K562 (cell line): ENCODE measurements around the gene RAP1GAP2. TPM values are rescaled to one million over a fixed set of nuclear protein-coding genes. Genes with fewer than 3 reads are reported as not detected.

Experiments used
- ATAC-seq: fragments of 200-7000 bp; cut with Tn5 transposase; 3 replicates; pipeline ENCODE4 v1.9.1; 2020; ENCODE audit warnings: moderate library complexity
- BruUV-seq: library from RNA; stranded (reverse); fragments of 400-500 nt; replicated peaks from 2 replicates; lab custom pipeline; 2021; lab: Mats Ljungman, UMichigan
- CTCF ChIA-PET: fragments of 300-600 bp; formaldehyde crosslinking; extraction: SDS; loops from one replicate; lab custom pipeline; 2021; ENCODE audit warnings: low intra/inter-chr PET ratio; lab: Yijun Ruan, JAX
- POLR2A ChIA-PET: fragments of 300-600, 350-650 bp; sonication (Branson Sonifier 250); formaldehyde crosslinking; extraction: SDS; loops from one replicate; lab custom pipeline; 2021; ENCODE audit warnings: antibody characterized with exemption, inconsistent platforms; lab: Yijun Ruan, JAX
- DNase-seq, 4 experiments: peaks; one replicate each; pipeline versions ENCODE4 v3.0.0 to v3.0.0-alpha.2; 2011 to 2018; ENCODE audit warnings: low spot score in 3 of 4, mixed read lengths in 3 of 4; ENCODE audit errors: extremely low read depth in 1 of 4
- FAIRE-seq: peaks from 2 replicates; lab custom pipeline; 2011; peaks lifted over from hg19 to GRCh38; lab: Jason Lieb, UNC
- H2AFZ ChIP-seq: 2 replicates; pipeline ENCODE4 v1.6.0; 2011; ENCODE audit warnings: low read depth, low read length, control low read depth, inconsistent platforms
- H3K27ac ChIP-seq: fragments of 200-600 bp; 3 replicates; pipeline ENCODE4 v1.8.0; 2011; ENCODE audit warnings: low read depth, mild to moderate bottlenecking, control low read depth, inconsistent platforms, low read length, moderate library complexity, mixed read lengths; ENCODE audit errors: extremely low read depth
- H3K27me3 ChIP-seq, 2 experiments: fragments of 300-600 bp in 1 of 2; 2 replicates in 1 of 2; 3 replicates in 1 of 2; pipeline versions ENCODE4 v1.6.0 to v1.8.0; 2011; ENCODE audit warnings: inconsistent platforms in 2 of 2, low read length in 2 of 2, mild to moderate bottlenecking in 1 of 2, mixed read lengths in 1 of 2, moderate library complexity in 1 of 2; ENCODE audit not compliant: control insufficient read depth in 2 of 2, insufficient read depth in 2 of 2
- H3K36me3 ChIP-seq: fragments of 300-600 bp; 3 replicates; pipeline ENCODE4 v1.8.0; 2011; ENCODE audit warnings: mild to moderate bottlenecking, low read length, inconsistent platforms; ENCODE audit not compliant: control insufficient read depth, insufficient read depth
- H3K4me1 ChIP-seq, 2 experiments: fragments of 200-600 bp in 1 of 2; replicated peaks in 1 of 2; 2 replicates in 1 of 2; 3 replicates in 1 of 2; pipeline versions ENCODE4 v1.5.1 to v1.8.0; 2011; ENCODE audit warnings: inconsistent platforms in 2 of 2, low read length in 2 of 2, mild to moderate bottlenecking in 1 of 2, mixed read lengths in 1 of 2, moderate library complexity in 1 of 2; ENCODE audit not compliant: control insufficient read depth in 2 of 2, insufficient read depth in 2 of 2
- H3K4me2 ChIP-seq: 2 replicates; pipeline ENCODE4 v1.6.1; 2011; ENCODE audit warnings: low read length, control low read depth, inconsistent platforms, mixed read lengths; ENCODE audit not compliant: insufficient read depth
- H3K4me3 ChIP-seq: fragments of 200-600 bp; sonication (generic), shearing (Covaris generic); 2 replicates; pipeline ENCODE4 v1.5.1; 2016; ENCODE audit warnings: control low read depth, inconsistent platforms
- H3K79me2 ChIP-seq: fragments of 200-600 bp; 3 replicates; pipeline ENCODE4 v1.8.0; 2011; ENCODE audit warnings: low read length, inconsistent platforms; ENCODE audit not compliant: control insufficient read depth, insufficient read depth
- H3K9ac ChIP-seq, 2 experiments: 2 replicates each; pipeline versions ENCODE4 v1.6.0 to v1.6.1; 2011; ENCODE audit warnings: low read depth in 2 of 2, low read length in 2 of 2, control low read depth in 1 of 2, inconsistent platforms in 1 of 2, mild to moderate bottlenecking in 1 of 2, mixed read lengths in 1 of 2; ENCODE audit not compliant: insufficient read depth in 1 of 2
- H3K9me1 ChIP-seq: one replicate; pipeline ENCODE4 v1.6.0; 2011; ENCODE audit warnings: inconsistent platforms, mild to moderate bottlenecking, low read length, moderate library complexity; ENCODE audit not compliant: control insufficient read depth, insufficient read depth
- H3K9me3 ChIP-seq: replicated peaks from 2 replicates; pipeline ENCODE4 v1.5.1; 2011; ENCODE audit warnings: low read depth, low read length, inconsistent platforms; ENCODE audit not compliant: control insufficient read depth, insufficient read depth
- H4K20me1 ChIP-seq: replicated peaks from 2 replicates; pipeline ENCODE4 v1.6.1; 2011; ENCODE audit warnings: low read length, inconsistent platforms, mixed read lengths; ENCODE audit not compliant: control insufficient read depth, insufficient read depth
- ADNP ChIP-seq: fragments of 200-800 bp; sonication (Bioruptor generic); IDR thresholded peaks from 2 replicates; pipeline ENCODE4 v1.6.1; 2016; ENCODE audit warnings: missing genetic modification characterization, missing compliant biosample characterization
- ARID2 ChIP-seq: fragments of 450-650 bp; IDR thresholded peaks from 2 replicates; pipeline ENCODE4 v1.6.1; 2017; ENCODE audit warnings: antibody characterized with exemption, mild to moderate bottlenecking
- COPS2 ChIP-seq: fragments of 450-650 bp; conservative IDR thresholded peaks from 2 replicates; pipeline ENCODE4 v1.6.1; 2016; ENCODE audit warnings: mild to moderate bottlenecking, moderate library complexity
- E2F5 ChIP-seq: sonication (generic); formaldehyde crosslinking; IDR thresholded peaks from 2 replicates; pipeline ENCODE4 v1.8.0; 2022; ENCODE audit warnings: mild to moderate bottlenecking, missing genetic modification reagents
- FOXJ2 ChIP-seq: fragments of 200-800 bp; sonication (Bioruptor generic); IDR thresholded peaks from 2 replicates; pipeline ENCODE4 v1.6.1; 2016; ENCODE audit warnings: missing genetic modification characterization, missing compliant biosample characterization
- HNRNPH1 ChIP-seq: fragments of 200-400 bp; formaldehyde crosslinking; optimal IDR thresholded peaks from 2 replicates; pipeline ENCODE3; 2017; ENCODE audit warnings: low read depth, mild to moderate bottlenecking, low read length, moderate library complexity
- NFE2L1 ChIP-seq: fragments of 450-650 bp; IDR thresholded peaks from 2 replicates; pipeline ENCODE4 v1.6.1; 2016; ENCODE audit warnings: missing genetic modification characterization, low read depth, mild to moderate bottlenecking, missing compliant biosample characterization, moderate library complexity, borderline replicate concordance
- NR4A1 ChIP-seq, 2 experiments: fragments of 250-450 bp in 1 of 2; fragments of 450-650 bp in 1 of 2; sonication (Bioruptor Pico) in 1 of 2; IDR thresholded peaks; 2 replicates each; pipeline versions ENCODE4 v1.4.0 to v1.6.1; 2016 to 2020; ENCODE audit warnings: mild to moderate bottlenecking in 2 of 2, missing compliant biosample characterization in 1 of 2, missing genetic modification characterization in 1 of 2, moderate library complexity in 1 of 2
- SMC3 ChIP-seq: conservative IDR thresholded peaks from 2 replicates; pipeline ENCODE4 v1.6.1; 2011; ENCODE audit warnings: low read depth, low read length, improper control_type of control experiment; ENCODE audit not compliant: insufficient read depth
- THRAP3 ChIP-seq: fragments of 450-650 bp; IDR thresholded peaks from 2 replicates; pipeline ENCODE4 v1.6.1; 2016; ENCODE audit warnings: mild to moderate bottlenecking, inconsistent platforms, borderline replicate concordance
- WGBS: fragments of 100-300 bp; shearing (Covaris generic); methylation state at CpG from one replicate; pipeline ENCODE4 v1.1.6; 2016; ENCODE audit warnings: low coverage, mixed read lengths; ENCODE audit not compliant: insufficient coverage; ENCODE audit errors: missing lambda C conversion rate; 5-methylcytosine and 5-hydroxymethylcytosine counted together
- in situ Hi-C: fragments of 300-500 bp; cut with MboI; formaldehyde crosslinking; loops from 4 replicates; pipeline ENCODE4 v1.15.0; 2018; ENCODE audit warnings: inconsistent platforms, mixed read lengths
- intact Hi-C: fragments of 100-400 bp; cut with micrococcal nuclease; formaldehyde crosslinking; loops from 2 replicates; pipeline ENCODE4 v1.14.2; 2022
- polyA plus RNA-seq, 8 experiments: library from polyadenylated mRNA; depleted of rRNA in 4 of 8; stranded (reverse) in 5 of 8; unstranded in 3 of 8; fragments of >200 nt; fragmentation: Nextera tagmentation in 2 of 8; fragmentation: Illumina TruSeq in 1 of 8; extraction: Ambion mirVana in 2 of 8; extraction: Trizol in 1 of 8; gene quantifications; 2 replicates each; pipeline versions ENCODE4 v1.2.1 to v1.2.3, GENCODE V29; 2011 to 2014; ENCODE audit warnings: inconsistent platforms in 1 of 8, missing spikeins in 1 of 8
- total RNA-seq, 7 experiments: library from RNA; depleted of rRNA in 6 of 7; stranded (reverse); fragments of >200 nt in 6 of 7; fragmentation: Illumina TruSeq in 2 of 7; extraction: Trizol in 2 of 7; gene quantifications; 2 replicates each; pipeline versions ENCODE4 v1.2.1 to v1.2.3, GENCODE V29; 2011 to 2021; ENCODE audit warnings: low replicate concordance in 1 of 7
- TF ChIP-seq, protein P1 (sequence below): fragments of 450-650 bp; IDR thresholded peaks from 2 replicates; pipeline ENCODE4 v1.6.1; 2018; ENCODE audit warnings: mild to moderate bottlenecking, low read depth; ENCODE audit not compliant: partially characterized antibody
- TF ChIP-seq, protein P2 (sequence below): fragments of 450-650 bp; conservative IDR thresholded peaks from 2 replicates; pipeline ENCODE4 v1.6.1; 2016; ENCODE audit warnings: missing genetic modification characterization, low read depth, mild to moderate bottlenecking, control low read depth, missing compliant biosample characterization

Gene RAP1GAP2
- total and polyA plus RNA-seq, 9 of the 15 experiments (the other 6 are each of a cell fraction or from before 2014, with no cell fraction given) = 0.01 to 1.3 (median 0.42) TPM; not detected in 1

GRCh38 chr17:2902546-2902945 lies 106.3 kb downstream of the RAP1GAP2 start:
- no peak for FAIRE-seq
- no peaks in the 10 kb centered on the region for H3K9me3 ChIP-seq
- H3K79me2 ChIP-seq = no peaks in the 10 kb centered on the region
- ChIA-PET CTCF (no interaction called here), POLR2A (no interaction called here)
- no TSS peak for BruUV-seq
- H3K36me3 ChIP-seq = no peaks in the 10 kb centered on the region
- no peaks in the 10 kb centered on the region for H3K9me1 ChIP-seq
- peaks cover 0 to 14% of the 10 kb centered on the region in 2 experiments; a peak in 2 of 5 replicates for H3K27me3 ChIP-seq
- H4K20me1 ChIP-seq = no peaks in the 10 kb centered on the region; the same call in 1 of the 2 replicates
- no peak overlapping the region for H3K4me3 ChIP-seq
- 0% methylated on average over 7 of the region's 9 CpGs for WGBS
- H3K9ac ChIP-seq = no peak overlapping the region
- in situ Hi-C loops (no loop called here), intact Hi-C loops (no loop called here)
- H3K27ac ChIP-seq = no peak overlapping the region
- TF ChIP-seq E2F5 (CRISPR knock-in tag) (no peak), ADNP (tag) (no peak), ARID2 (no peak), THRAP3 (no peak), SMC3 (no peak), COPS2 (no peak), NFE2L1 (tag) (no peak), HNRNPH1 (no peak), NR4A1 (CRISPR knock-in tag; IDR thresholded peaks at IDR 0.05) (no peak), NR4A1 (tag; IDR thresholded peaks at IDR 0.05) (no peak), FOXJ2 (tag) (no peak)
- TF ChIP-seq, protein P1, sequence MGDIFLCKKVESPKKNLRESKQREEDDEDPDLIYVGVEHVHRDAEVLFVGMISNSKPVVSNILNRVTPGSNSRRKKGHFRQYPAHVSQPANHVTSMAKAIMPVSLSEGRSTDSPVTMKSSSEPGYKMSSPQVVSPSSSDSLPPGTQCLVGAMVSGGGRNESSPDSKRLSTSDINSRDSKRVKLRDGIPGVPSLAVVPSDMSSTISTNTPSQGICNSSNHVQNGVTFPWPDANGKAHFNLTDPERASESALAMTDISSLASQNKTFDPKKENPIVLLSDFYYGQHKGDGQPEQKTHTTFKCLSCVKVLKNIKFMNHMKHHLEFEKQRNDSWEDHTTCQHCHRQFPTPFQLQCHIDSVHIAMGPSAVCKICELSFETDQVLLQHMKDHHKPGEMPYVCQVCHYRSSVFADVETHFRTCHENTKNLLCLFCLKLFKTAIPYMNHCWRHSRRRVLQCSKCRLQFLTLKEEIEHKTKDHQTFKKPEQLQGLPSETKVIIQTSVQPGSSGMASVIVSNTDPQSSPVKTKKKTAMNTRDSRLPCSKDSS = no peak
- TF ChIP-seq, protein P2, sequence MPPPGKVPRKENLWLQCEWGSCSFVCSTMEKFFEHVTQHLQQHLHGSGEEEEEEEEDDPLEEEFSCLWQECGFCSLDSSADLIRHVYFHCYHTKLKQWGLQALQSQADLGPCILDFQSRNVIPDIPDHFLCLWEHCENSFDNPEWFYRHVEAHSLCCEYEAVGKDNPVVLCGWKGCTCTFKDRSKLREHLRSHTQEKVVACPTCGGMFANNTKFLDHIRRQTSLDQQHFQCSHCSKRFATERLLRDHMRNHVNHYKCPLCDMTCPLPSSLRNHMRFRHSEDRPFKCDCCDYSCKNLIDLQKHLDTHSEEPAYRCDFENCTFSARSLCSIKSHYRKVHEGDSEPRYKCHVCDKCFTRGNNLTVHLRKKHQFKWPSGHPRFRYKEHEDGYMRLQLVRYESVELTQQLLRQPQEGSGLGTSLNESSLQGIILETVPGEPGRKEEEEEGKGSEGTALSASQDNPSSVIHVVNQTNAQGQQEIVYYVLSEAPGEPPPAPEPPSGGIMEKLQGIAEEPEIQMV (tag) = no peak
- no peak for ATAC-seq
- H3K4me1 ChIP-seq = no peaks in the 10 kb centered on the region
- H3K4me2 ChIP-seq = no peak overlapping the region
- no peak for DNase-seq
- H2AFZ ChIP-seq = no peak overlapping the region
